Frontal cortex (tissue), 4 donors: ENCODE results near the gene KMT2E. TPM values are rescaled to one million over a fixed set of nuclear protein-coding genes. Genes with fewer than 3 reads are reported as not detected.

Experiments used
- DNase-seq, 2 donors: peaks; one replicate each; pipeline ENCODE4 v3.0.0; 2012; ENCODE audit warnings: low spot score in 2 of 2
- FAIRE-seq: peaks from 2 replicates; lab custom pipeline; 2012; peaks lifted over from hg19 to GRCh38; lab: Jason Lieb, UNC
- total RNA-seq: library from RNA; depleted of rRNA; stranded (reverse); fragments of >200 nt; gene quantifications from one replicate; pipeline ENCODE4 v1.2.3, GENCODE V29; 2014
- donor health status: control.
- donor health status: control.
- donor health status: control.

KMT2E gene
- total RNA-seq, 1 donor from 2014 or later: 217 TPM

GRCh38 chr7:105112440-105113418 is 98.7 kb downstream of the KMT2E start:
- no peak for DNase-seq
- no peak for FAIRE-seq

GRCh38 chr7:105118612-105119600 is 104.9 kb downstream of the KMT2E start:
- FAIRE-seq (no peak), DNase-seq (no peak)

GRCh38 chr7:105122619-105123018 is 108.6 kb downstream of the KMT2E start:
- DNase-seq: no peak
- FAIRE-seq: no peak

GRCh38 chr7:105125745-105126144 is 111.7 kb downstream of the KMT2E start:
- DNase-seq (no peak), FAIRE-seq (no peak)

- FAIRE-seq (no peak), DNase-seq (no peak)
Measured at GRCh38 chr7:105126436-105126975, 112.5 kb downstream of the KMT2E start.

GRCh38 chr7:105127179-105127578 is 113.2 kb downstream of the KMT2E start:
- no peak for DNase-seq
- no peak for FAIRE-seq

- FAIRE-seq: no peak
- DNase-seq: no peak
Measured at GRCh38 chr7:105130048-105130447, 116.0 kb downstream of the KMT2E start.

- DNase-seq: no peak
- no peak for FAIRE-seq
Measured at GRCh38 chr7:105130580-105130979, 116.6 kb downstream of the KMT2E start.

- no peak for DNase-seq
- no peak for FAIRE-seq
Measured at GRCh38 chr7:105131033-105131656, 117.1 kb downstream of the KMT2E start.

- FAIRE-seq (no peak), DNase-seq (no peak)
Measured at GRCh38 chr7:105131890-105132289, 117.9 kb downstream of the KMT2E start.

- no peak for DNase-seq
- FAIRE-seq: no peak
Measured at GRCh38 chr7:105132335-105132734, 118.3 kb downstream of the KMT2E start.

- DNase-seq: no peak
- no peak for FAIRE-seq
Measured at GRCh38 chr7:105132835-105133234, 118.8 kb downstream of the KMT2E start.

GRCh38 chr7:105133358-105133757 is 119.4 kb downstream of the KMT2E start:
- FAIRE-seq: no peak

GRCh38 chr7:105133986-105134655 is 120.1 kb downstream of the KMT2E start:
- FAIRE-seq (no peak), DNase-seq (no peak)

More at GRCh38 chr7:105133358-105133757, 119.4 kb downstream of the KMT2E start:
- no peak for DNase-seq

- no peak for FAIRE-seq
- DNase-seq: no peak
Measured at GRCh38 chr7:105136221-105136620, 122.2 kb downstream of the KMT2E start.

- FAIRE-seq (no peak), DNase-seq (no peak)
Measured at GRCh38 chr7:105137898-105138297, 123.9 kb downstream of the KMT2E start.

GRCh38 chr7:105139381-105139780 is 125.4 kb downstream of the KMT2E start:
- DNase-seq (no peak), FAIRE-seq (no peak)

- peak in 1 of 2 donors; percentile 6 for DNase-seq
- no peak for FAIRE-seq
Measured at GRCh38 chr7:105141068-105141467, 127.1 kb downstream of the KMT2E start.

- DNase-seq (no peak), FAIRE-seq (no peak)
Measured at GRCh38 chr7:105149827-105150226, 135.8 kb downstream of the KMT2E start.
